Breast epithelium (tissue), 3 donors: ENCODE data around the gene G6PC3.

Experiments
- CTCF ChIP-seq, 3 donors: fragments of 450-650 bp; IDR thresholded peaks; one replicate each; pipeline ENCODE4 v1.5.1; 2016 to 2017; ENCODE audit warnings: antibody characterized with exemption in 3 of 3, mild to moderate bottlenecking in 3 of 3, moderate library complexity in 3 of 3
- POLR2A ChIP-seq: fragments of 450-650 bp; IDR thresholded peaks from one replicate; pipeline ENCODE4 v1.6.1; 2016; ENCODE audit warnings: antibody characterized with exemption, mild to moderate bottlenecking, moderate library complexity
- POLR2AphosphoS5 ChIP-seq, 3 donors: sonication (generic); formaldehyde crosslinking; IDR thresholded peaks; one replicate each; pipeline ENCODE4 v1.6.1; 2017; ENCODE audit warnings: antibody characterized with exemption in 3 of 3

DNA sequence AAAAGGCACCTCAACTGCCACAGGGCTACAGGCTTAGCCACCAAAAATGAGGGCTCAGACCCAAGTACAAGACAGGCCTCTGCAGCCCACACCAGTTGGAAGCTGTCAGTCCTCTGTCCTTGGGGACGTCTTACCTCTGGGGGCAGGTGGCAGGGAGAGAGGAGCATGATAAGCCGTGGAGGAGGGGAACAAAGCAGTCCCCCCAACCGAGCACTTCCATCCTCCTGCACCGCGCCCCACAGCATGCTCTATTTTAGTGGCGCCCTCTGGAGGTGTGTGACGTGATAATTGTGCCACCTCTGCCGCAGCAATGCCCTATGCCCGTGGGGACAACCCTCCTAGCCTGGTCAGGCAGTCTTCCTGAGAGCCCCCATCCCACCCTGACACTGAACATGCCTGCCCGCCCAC is 13.6 kb downstream of the G6PC3 start:
- TF ChIP-seq CTCF (IDR thresholded peaks at IDR 0.05) (no peak), POLR2AphosphoS5 (IDR thresholded peaks at IDR 0.05) (no peak), POLR2A (no peak)
